HepG2 (cell line): ENCODE measurements around the gene MXRA8. TPM values are rescaled to one million over a fixed set of nuclear protein-coding genes. Genes with fewer than 3 reads are reported as not detected.

ENCODE experiments used
- ARID2 ChIP-seq: sonication (generic); formaldehyde crosslinking; IDR thresholded peaks from 2 replicates; pipeline ENCODE4 v1.8.1; 2022; ENCODE audit warnings: mild to moderate bottlenecking, missing genetic modification reagents, borderline replicate concordance
- CREM ChIP-seq, 2 experiments: sonication (generic) in 1 of 2; formaldehyde crosslinking in 1 of 2; IDR thresholded peaks; 2 replicates each; pipeline versions ENCODE4 v1.4.0 to v1.6.1; 2016 to 2020; ENCODE audit warnings: antibody characterized with exemption in 1 of 2, mild to moderate bottlenecking in 1 of 2, missing genetic modification reagents in 1 of 2
- E2F5 ChIP-seq: sonication (generic); formaldehyde crosslinking; conservative IDR thresholded peaks from 2 replicates; pipeline ENCODE4 v1.4.0; 2020; ENCODE audit warnings: missing genetic modification reagents
- FOSL1 ChIP-seq: sonication (generic); formaldehyde crosslinking; IDR thresholded peaks from 2 replicates; pipeline ENCODE4 v1.9.0; 2021; ENCODE audit warnings: missing genetic modification reagents, borderline replicate concordance
- GATAD1 ChIP-seq: IDR thresholded peaks from 2 replicates; pipeline ENCODE4 v1.6.1; 2016; ENCODE audit warnings: missing genetic modification reagents, missing compliant biosample characterization
- HNF4A ChIP-seq: sonication (generic); formaldehyde crosslinking; IDR thresholded peaks from 2 replicates; pipeline ENCODE4 v1.4.0; 2020; ENCODE audit warnings: missing genetic modification reagents
- KDM5A ChIP-seq: fragments of 200-600 bp; sonication (generic); IDR thresholded peaks from 2 replicates; pipeline ENCODE4 v1.7.0; 2018; ENCODE audit warnings: antibody characterized with exemption, mild to moderate bottlenecking, low read length, borderline replicate concordance
- PLRG1 ChIP-seq: fragments of 450-650 bp; conservative IDR thresholded peaks from 2 replicates; pipeline ENCODE4 v1.6.1; 2016
- PTBP1 ChIP-seq: fragments of 200-400 bp; formaldehyde crosslinking; IDR thresholded peaks from 2 replicates; pipeline ENCODE4 v1.6.1; 2018; ENCODE audit warnings: low read length, low read depth; ENCODE audit not compliant: poor library complexity, severe bottlenecking
- SAFB2 ChIP-seq: sonication (generic); formaldehyde crosslinking; IDR thresholded peaks from 2 replicates; pipeline ENCODE4 v1.5.1; 2020; ENCODE audit warnings: missing genetic modification reagents, low read depth, mild to moderate bottlenecking, borderline replicate concordance
- SKIL ChIP-seq: sonication (generic); formaldehyde crosslinking; IDR thresholded peaks from 2 replicates; pipeline ENCODE4 v1.8.0; 2022; ENCODE audit warnings: missing genetic modification reagents, mild to moderate bottlenecking, moderate library complexity, borderline replicate concordance
- YEATS4 ChIP-seq: sonication (generic); formaldehyde crosslinking; IDR thresholded peaks from 2 replicates; pipeline ENCODE4 v1.4.0; 2020; ENCODE audit warnings: missing genetic modification reagents, borderline replicate concordance
- ZBTB7A ChIP-seq: sonication (generic); formaldehyde crosslinking; IDR thresholded peaks from 2 replicates; pipeline ENCODE4 v1.8.0; 2022; ENCODE audit warnings: mild to moderate bottlenecking, missing genetic modification reagents
- ZNF256 ChIP-seq: sonication (generic); formaldehyde crosslinking; conservative IDR thresholded peaks from 2 replicates; pipeline ENCODE4 v1.4.0; 2020; ENCODE audit warnings: missing genetic modification reagents
- ZNF468 ChIP-seq: sonication (generic); formaldehyde crosslinking; IDR thresholded peaks from 2 replicates; pipeline ENCODE4 v1.8.0; 2022; ENCODE audit warnings: mild to moderate bottlenecking, moderate library complexity, missing genetic modification reagents
- ZNF512 ChIP-seq: sonication (generic); formaldehyde crosslinking; IDR thresholded peaks from 2 replicates; pipeline ENCODE4 v1.4.0; 2020; ENCODE audit warnings: mild to moderate bottlenecking, missing genetic modification reagents
- ZNF512B ChIP-seq: sonication (generic); formaldehyde crosslinking; IDR thresholded peaks from 2 replicates; pipeline ENCODE4 v1.5.1; 2020; ENCODE audit warnings: missing genetic modification reagents, mild to moderate bottlenecking, borderline replicate concordance
- ZNF567 ChIP-seq: sonication (generic); formaldehyde crosslinking; IDR thresholded peaks from 2 replicates; pipeline ENCODE4 v1.8.1; 2023; ENCODE audit warnings: mild to moderate bottlenecking, missing genetic modification reagents, borderline replicate concordance
- ZNF672 ChIP-seq: sonication (generic); formaldehyde crosslinking; IDR thresholded peaks from 2 replicates; pipeline ENCODE4 v1.8.1; 2022; ENCODE audit warnings: missing genetic modification reagents
- ZNF7 ChIP-seq: IDR thresholded peaks from 2 replicates; pipeline ENCODE4 v1.6.1; 2016; ENCODE audit warnings: missing biosample characterization, missing genetic modification reagents
- ZNF749 ChIP-seq: sonication (generic); formaldehyde crosslinking; IDR thresholded peaks from 2 replicates; pipeline ENCODE4 v1.8.0; 2022; ENCODE audit warnings: mild to moderate bottlenecking, missing genetic modification reagents, moderate library complexity, borderline replicate concordance
- ZNF776 ChIP-seq: sonication (generic); formaldehyde crosslinking; IDR thresholded peaks from 2 replicates; pipeline ENCODE4 v1.4.0; 2020; ENCODE audit warnings: mild to moderate bottlenecking, missing genetic modification reagents
- ZSCAN25 ChIP-seq: sonication (generic); formaldehyde crosslinking; IDR thresholded peaks from 2 replicates; pipeline ENCODE4 v1.8.0; 2022; ENCODE audit warnings: mild to moderate bottlenecking, missing genetic modification reagents
- polyA plus RNA-seq, 8 experiments: library from polyadenylated mRNA; depleted of rRNA in 3 of 8; stranded (reverse) in 7 of 8; unstranded in 1 of 8; fragments of >200 nt; fragmentation: Illumina TruSeq in 4 of 8; extraction: Trizol in 4 of 8; gene quantifications; 2 replicates each; pipeline versions ENCODE4 v1.2.1 to v1.2.3, GENCODE V29; 2011 to 2016; ENCODE audit warnings: low read depth in 4 of 8, missing spikeins in 1 of 8, mixed read lengths in 1 of 8; ENCODE audit not compliant: insufficient read depth in 1 of 8
- total RNA-seq, 5 experiments: library from RNA; depleted of rRNA; stranded (reverse); fragments of >200 nt; fragmentation: Illumina TruSeq; extraction: Trizol; gene quantifications; 2 replicates each; pipeline ENCODE4 v1.2.3, GENCODE V29; 2016; ENCODE audit warnings: low read depth in 1 of 5

The MXRA8 gene
- total and polyA plus RNA-seq, 2 of the 13 experiments (the other 11 are each of a cell fraction or from before 2014, with no cell fraction given) = 19.8 to 44.8 TPM

- no peak for TF ChIP-seq ZNF512B (CRISPR knock-in tag)
- TF ChIP-seq PTBP1 = no peak
- 0 out of 2 replicates have a peak, but pooled peaks have one; percentile 30 for TF ChIP-seq GATAD1 (CRISPR knock-in tag)
- no peak for TF ChIP-seq E2F5 (CRISPR knock-in tag)
- TF ChIP-seq HNF4A (CRISPR knock-in tag) = peak; percentile 95
- 0 out of 2 replicates have a peak, but pooled peaks have one; percentile 50 for TF ChIP-seq ZBTB7A (CRISPR knock-in tag)
- no peak for TF ChIP-seq FOSL1
- no peak for TF ChIP-seq PLRG1
- no peak for TF ChIP-seq ZNF749
- no peak for TF ChIP-seq ZNF7 (CRISPR knock-in tag)
- no peak; the same call in 1 of the 2 replicates for TF ChIP-seq YEATS4 (CRISPR knock-in tag)
- no peak for TF ChIP-seq KDM5A
- no peak for TF ChIP-seq SAFB2
- TF ChIP-seq ZNF672 (CRISPR knock-in tag) = no peak
- no peak; the same call in 1 of the 2 replicates for TF ChIP-seq ZNF776
- TF ChIP-seq CREM (IDR thresholded peaks at IDR 0.05) = no peak
- TF ChIP-seq CREM (CRISPR knock-in tag; IDR thresholded peaks at IDR 0.05) = no peak
- TF ChIP-seq SKIL = no peak
- no peak for TF ChIP-seq ZNF256 (CRISPR knock-in tag)
- peak; percentile 70; the same call in 1 of the 2 replicates for TF ChIP-seq ZSCAN25 (CRISPR knock-in tag)
- 0 out of 2 replicates have a peak, but pooled peaks have one; percentile 36 for TF ChIP-seq ZNF468 (CRISPR knock-in tag)
- TF ChIP-seq ARID2 = no peak
- TF ChIP-seq ZNF512 = no peak
- no peak for TF ChIP-seq ZNF567
Measured at GRCh38 chr1:1306661-1307260, 51.6 kb downstream of the MXRA8 start (continued).
